CD4-positive, alpha-beta T cell treated with Interleukin-21 for 1 hour (primary cell): Measurements from ENCODE around the gene KCNMA1.

Experiments
- DNase-seq: peaks from one replicate; pipeline ENCODE4 v3.0.0-alpha.2; 2020

Gene KCNMA1

GRCh38 chr10:77631241-77631640 is 6.4 kb downstream of the KCNMA1 start:
- no peak for DNase-seq

DNA sequence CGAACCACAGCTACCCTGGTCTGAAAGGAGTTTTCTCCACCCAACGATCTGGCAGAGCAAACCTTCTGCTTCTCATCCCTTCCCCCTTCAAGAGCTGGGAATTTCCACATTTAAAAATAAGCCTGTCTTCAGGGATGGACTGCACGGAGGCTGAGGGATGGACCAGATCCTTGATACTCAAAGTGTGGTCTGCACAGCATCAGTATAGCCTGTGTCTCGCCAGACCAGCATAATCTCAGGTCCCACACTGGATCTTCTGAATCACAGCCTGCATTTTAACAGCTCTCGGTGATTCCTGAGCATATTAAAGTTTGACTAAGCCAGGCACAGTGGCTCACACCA is 7.1 kb downstream of the KCNMA1 start:
- no peak for DNase-seq

DNA sequence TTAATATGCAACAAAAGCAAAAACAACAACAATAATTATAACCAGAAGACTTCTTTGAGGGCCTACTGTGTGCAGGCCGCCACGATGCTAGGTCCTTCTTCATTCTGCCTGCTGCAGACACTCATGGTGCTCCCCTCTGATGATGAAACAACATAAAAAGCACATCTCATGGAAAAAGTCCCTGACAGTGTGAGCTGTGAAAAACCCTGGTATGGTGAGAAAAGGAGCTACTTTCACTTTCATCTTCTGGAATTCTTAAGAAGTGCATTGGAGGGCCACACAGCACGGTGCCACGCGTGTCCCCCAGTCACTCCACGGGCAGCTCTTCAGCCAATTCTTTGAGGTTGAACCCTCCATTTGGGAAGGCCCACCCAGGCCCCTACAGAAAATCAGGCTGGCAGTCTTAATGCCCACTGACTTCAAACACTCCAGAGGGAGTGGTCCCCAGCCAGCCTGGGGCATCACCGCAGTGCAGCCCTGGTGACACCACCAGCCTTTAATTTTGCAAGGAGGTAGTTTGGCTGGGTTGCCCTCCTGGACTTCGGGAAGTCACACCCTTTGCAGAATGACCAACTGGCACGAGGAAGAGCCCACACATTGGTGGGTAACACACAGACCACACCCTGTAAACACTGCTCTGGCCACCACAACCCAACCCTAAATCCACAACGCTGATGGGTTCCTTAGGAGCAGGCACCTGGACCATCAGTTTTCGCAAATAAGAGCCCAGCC is 7.7 kb downstream of the KCNMA1 start:
- no peak for DNase-seq

- no peak for DNase-seq
Observed at GRCh38 chr10:77628906-77629730, 8.5 kb downstream of the KCNMA1 start.

GRCh38 chr10:77626266-77626935 is 11.2 kb downstream of the KCNMA1 start:
- no peak for DNase-seq

DNA sequence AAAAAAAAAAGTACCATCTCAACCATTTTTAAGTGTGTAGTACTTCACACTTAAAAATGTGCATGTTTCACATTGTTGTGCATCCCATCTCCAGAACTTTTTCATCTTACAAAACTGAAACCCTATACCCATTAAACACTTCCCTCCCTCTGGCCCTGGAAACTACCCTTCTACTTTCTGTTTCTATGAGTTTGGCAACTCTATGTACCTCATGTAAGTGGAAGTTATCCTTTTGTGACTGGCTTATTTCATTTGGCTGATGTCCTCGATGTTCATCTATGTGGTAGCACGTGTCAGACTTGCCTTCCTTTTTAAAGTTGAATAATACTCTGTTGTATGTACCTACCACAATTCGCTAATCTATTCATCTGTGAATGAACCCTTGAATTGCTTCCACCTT is 12.2 kb downstream of the KCNMA1 start:
- DNase-seq, result no peak

GRCh38 chr10:77622889-77623291 is 14.7 kb downstream of the KCNMA1 start:
- DNase-seq, result no peak

GRCh38 chr10:77620731-77621130 is 16.9 kb downstream of the KCNMA1 start:
- no peak for DNase-seq

GRCh38 chr10:77619964-77620703 is 17.5 kb downstream of the KCNMA1 start:
- no peak for DNase-seq

GRCh38 chr10:77618117-77618516 is 19.5 kb downstream of the KCNMA1 start:
- no peak for DNase-seq

DNA sequence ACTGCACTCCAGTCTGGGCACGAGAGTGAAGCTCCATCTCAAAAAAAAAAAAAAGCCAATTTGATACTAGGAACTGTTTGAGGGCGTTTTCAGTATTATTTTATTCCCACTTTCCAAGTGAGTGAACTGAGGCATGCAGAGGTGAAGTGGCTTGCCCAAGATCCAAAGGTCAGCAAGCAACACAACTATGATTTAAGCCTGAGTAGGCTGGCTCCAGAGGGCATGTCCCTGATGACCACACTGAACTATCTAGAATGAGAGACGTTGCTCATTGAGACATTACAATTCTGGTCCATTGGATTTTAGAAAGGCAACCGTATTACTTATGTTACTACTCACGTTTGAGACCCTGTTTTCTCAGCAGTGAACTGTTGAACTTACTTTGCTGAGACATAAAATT is 20.8 kb downstream of the KCNMA1 start:
- DNase-seq, result no peak

DNA sequence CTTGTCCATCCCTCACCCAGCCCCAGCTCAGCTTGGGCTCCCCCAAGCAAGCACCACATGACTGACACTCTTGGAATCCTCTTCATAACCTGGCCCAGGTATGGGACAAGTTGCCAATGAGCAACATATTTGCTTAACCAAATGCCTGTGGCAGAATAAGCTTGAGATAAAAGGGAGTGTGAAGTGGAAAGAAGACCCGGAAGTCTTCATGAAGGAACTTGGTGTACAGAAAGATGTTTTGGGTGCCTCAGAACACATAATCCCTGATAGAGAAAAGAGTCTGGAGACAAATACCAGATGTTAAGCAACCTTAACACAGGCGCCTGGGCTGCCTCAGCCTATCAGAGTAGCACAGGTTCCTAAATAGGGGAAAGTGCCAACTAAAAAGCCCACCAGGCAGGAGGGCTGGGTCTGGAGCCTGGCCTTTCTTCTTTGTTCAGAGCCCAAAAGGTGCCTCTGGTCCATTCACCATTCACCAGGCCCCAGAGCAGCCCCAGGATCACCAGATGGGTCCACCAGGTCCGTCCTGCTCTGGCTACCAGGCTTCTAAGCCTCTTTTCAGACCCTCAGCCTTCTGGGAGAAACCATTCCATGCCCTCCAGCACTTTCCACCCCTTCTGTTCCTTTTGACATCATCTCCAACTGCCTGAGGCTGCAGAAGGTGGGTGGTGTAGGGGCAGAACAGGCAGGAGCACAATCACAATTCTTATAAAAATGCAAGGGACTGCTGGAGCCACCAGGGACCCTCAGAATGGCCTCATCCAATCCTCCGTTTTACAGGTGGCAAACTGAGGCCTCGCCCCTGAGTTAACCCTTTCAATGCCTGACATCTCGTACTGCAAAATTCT is 22.6 kb downstream of the KCNMA1 start:
- no peak for DNase-seq

GRCh38 chr10:77613476-77614130 is 24.0 kb downstream of the KCNMA1 start:
- no peak for DNase-seq

DNA sequence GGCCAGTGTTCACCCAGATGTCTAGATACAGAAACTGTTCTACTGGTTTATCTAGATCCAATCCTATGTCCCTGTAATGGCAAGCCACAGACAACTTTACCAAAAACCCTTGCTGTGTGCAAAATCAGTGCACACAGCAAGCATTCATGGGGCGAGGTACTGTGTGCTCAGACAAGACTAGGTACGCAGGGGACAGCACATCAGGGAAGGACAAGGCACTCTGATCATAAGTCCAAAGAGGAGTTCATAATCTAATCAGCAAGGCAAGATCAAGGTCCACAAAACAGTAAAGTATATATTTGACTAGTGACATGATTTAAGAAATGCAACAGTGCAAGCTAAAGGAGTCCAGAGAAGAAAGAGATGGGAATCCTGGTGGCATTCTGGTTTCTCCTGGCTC is 25.9 kb downstream of the KCNMA1 start:
- DNase-seq, result no peak

GRCh38 chr10:77611221-77611620 is 26.4 kb downstream of the KCNMA1 start:
- DNase-seq, result no peak

DNA sequence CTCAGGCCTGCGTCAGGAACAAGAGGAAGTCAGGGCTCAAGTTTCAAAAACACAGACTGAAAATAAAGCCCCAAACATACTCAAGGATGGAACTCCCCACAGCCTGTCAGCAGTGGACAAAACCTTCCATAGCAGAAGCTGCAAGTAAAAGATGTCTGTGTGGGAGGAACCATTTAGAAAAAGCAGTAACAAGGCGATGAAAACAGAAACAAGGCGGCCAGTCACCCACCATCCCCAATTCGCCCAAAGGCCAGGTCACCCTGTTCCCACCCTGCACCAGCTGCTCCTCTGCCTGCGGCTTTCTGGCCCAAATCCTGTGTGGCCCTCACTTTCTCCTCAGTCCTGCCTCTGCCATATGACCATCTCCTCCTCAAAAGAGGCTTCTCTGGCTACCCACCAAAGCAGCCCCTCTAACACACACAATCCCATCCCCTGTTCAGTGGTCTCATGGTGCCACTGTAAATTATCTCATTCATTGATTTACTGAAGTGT is 27.8 kb downstream of the KCNMA1 start:
- DNase-seq, result no peak

GRCh38 chr10:77608281-77608680 is 29.3 kb downstream of the KCNMA1 start:
- DNase-seq, result no peak

- no peak for DNase-seq
Observed at GRCh38 chr10:77606751-77607150, 30.9 kb downstream of the KCNMA1 start.

GRCh38 chr10:77605466-77605865 is 32.1 kb downstream of the KCNMA1 start:
- no peak for DNase-seq

DNA sequence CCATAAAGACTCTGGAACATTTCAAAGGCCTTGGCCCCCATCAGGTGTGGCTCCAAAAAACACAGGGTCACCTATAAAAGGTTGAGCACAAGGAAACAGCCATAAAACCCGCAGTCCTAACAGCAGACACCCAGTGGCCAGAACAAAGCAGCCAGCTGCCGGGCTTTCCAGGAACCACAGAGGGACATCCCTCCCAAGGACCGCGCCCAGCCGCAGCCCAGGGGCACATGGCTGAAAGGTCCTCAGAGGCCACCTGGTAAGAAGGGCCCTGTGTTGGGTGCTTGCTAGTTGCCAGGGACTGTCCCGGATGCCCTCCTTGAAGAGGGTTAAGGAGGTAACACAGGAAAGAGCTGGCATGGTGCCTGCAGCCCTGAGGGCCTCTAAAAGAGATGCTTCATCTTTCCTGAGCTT is 32.7 kb downstream of the KCNMA1 start:
- no peak for DNase-seq

- DNase-seq, result no peak
Observed at GRCh38 chr10:77604063-77604462, 33.5 kb downstream of the KCNMA1 start.

DNA sequence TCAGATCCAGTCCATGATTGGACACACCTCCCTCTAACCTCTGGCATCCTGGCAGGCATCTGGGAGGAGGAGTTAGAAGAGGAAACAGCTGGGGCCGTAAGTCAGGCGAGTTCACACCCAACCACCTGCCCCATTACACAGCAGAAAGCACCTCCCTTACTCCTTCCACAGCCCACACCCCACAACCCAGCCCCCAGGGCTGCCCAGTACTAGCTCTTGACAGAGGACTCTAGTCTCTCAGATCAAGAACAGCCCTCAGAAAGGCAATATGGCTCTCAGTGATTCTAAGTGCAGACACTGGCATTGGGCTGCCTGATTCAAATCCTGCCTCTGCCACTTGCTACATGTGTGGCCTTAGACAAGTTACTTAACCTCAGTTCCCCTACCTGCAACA is 34.1 kb downstream of the KCNMA1 start:
- DNase-seq, result no peak
